ENCODE results near the gene ACTC1.

The ACTC1 gene

GRCh38 chr15:34773013-34773412 lies 22.3 kb downstream of the ACTC1 start:
- TF ChIP-seq CTCF (IDR thresholded peaks at IDR 0.05): no peak
- no peak for TF ChIP-seq ZFX (IDR thresholded peaks at IDR 0.05; ENCODE audit: borderline replicate concordance)
- H3K27ac ChIP-seq: no peak overlapping the region

GRCh38 chr15:34772312-34772711 lies 23.0 kb downstream of the ACTC1 start:
- TF ChIP-seq CTCF (IDR thresholded peaks at IDR 0.05) (no peak), ZFX (IDR thresholded peaks at IDR 0.05; ENCODE audit: borderline replicate concordance) (no peak)

GRCh38 chr15:34769711-34770110 lies 25.6 kb downstream of the ACTC1 start:
- no peak overlapping the region for H3K27ac ChIP-seq
- no peak for TF ChIP-seq ZFX (IDR thresholded peaks at IDR 0.05; ENCODE audit: borderline replicate concordance)
- no peak for TF ChIP-seq CTCF (IDR thresholded peaks at IDR 0.05)

More at GRCh38 chr15:34772312-34772711, 23.0 kb downstream of the ACTC1 start:
- H3K27ac ChIP-seq: no peak overlapping the region

- TF ChIP-seq ZFX (IDR thresholded peaks at IDR 0.05; ENCODE audit: borderline replicate concordance) (no peak), CTCF (IDR thresholded peaks at IDR 0.05) (no peak)
- H3K27ac ChIP-seq: no peak overlapping the region
Measured at GRCh38 chr15:34768530-34768929, 26.8 kb downstream of the ACTC1 start.

GRCh38 chr15:34765741-34766140 lies 29.6 kb downstream of the ACTC1 start:
- H3K27ac ChIP-seq: no peak overlapping the region
- TF ChIP-seq ZFX (IDR thresholded peaks at IDR 0.05; ENCODE audit: borderline replicate concordance): no peak

GRCh38 chr15:34760909-34761308 lies 34.4 kb downstream of the ACTC1 start:
- TF ChIP-seq ZFX (IDR thresholded peaks at IDR 0.05; ENCODE audit: borderline replicate concordance) (no peak), CTCF (IDR thresholded peaks at IDR 0.05) (no peak)
- no peak overlapping the region for H3K27ac ChIP-seq

- H3K27ac ChIP-seq: no peak overlapping the region
- TF ChIP-seq CTCF (IDR thresholded peaks at IDR 0.05) (no peak), ZFX (IDR thresholded peaks at IDR 0.05; ENCODE audit: borderline replicate concordance) (no peak)
Measured at GRCh38 chr15:34759992-34760391, 35.4 kb downstream of the ACTC1 start.

- no peak overlapping the region for H3K27ac ChIP-seq
- TF ChIP-seq CTCF (IDR thresholded peaks at IDR 0.05): no peak
- no peak for TF ChIP-seq ZFX (IDR thresholded peaks at IDR 0.05; ENCODE audit: borderline replicate concordance)
Measured at GRCh38 chr15:34759347-34759746, 36.0 kb downstream of the ACTC1 start.
